Trophoblast cell (in vitro differentiated cells and primary cell): Measurements from ENCODE around the gene CNPY1.

Experiments
- DNase-seq, 2 donors: peaks; one replicate each; pipeline ENCODE4 v3.0.0-alpha.2; 2016
- H2AFZ ChIP-seq: 2 replicates; pipeline ENCODE4 v1.6.1; 2013; ENCODE audit warnings: low read length, moderate library complexity, mild to moderate bottlenecking; ENCODE audit not compliant: insufficient read depth, poor library complexity
- H2AK5ac ChIP-seq: 2 replicates; pipeline ENCODE4 v1.6.1; 2013; ENCODE audit warnings: mild to moderate bottlenecking, low read length
- H2BK120ac ChIP-seq: 2 replicates; pipeline ENCODE4 v1.6.1; 2013; ENCODE audit warnings: low read length, mild to moderate bottlenecking, moderate library complexity; ENCODE audit not compliant: insufficient read depth, poor library complexity
- H2BK12ac ChIP-seq: 2 replicates; pipeline ENCODE4 v1.6.1; 2013; ENCODE audit warnings: mild to moderate bottlenecking, low read length, moderate library complexity
- H2BK5ac ChIP-seq: 2 replicates; pipeline ENCODE4 v1.6.1; 2013; ENCODE audit warnings: low read length, low read depth, moderate library complexity, mild to moderate bottlenecking; ENCODE audit not compliant: poor library complexity
- H3K14ac ChIP-seq: 2 replicates; pipeline ENCODE4 v1.6.1; 2013; ENCODE audit warnings: mild to moderate bottlenecking, low read length
- H3K18ac ChIP-seq: 2 replicates; pipeline ENCODE4 v1.6.1; 2013; ENCODE audit warnings: mild to moderate bottlenecking, low read length
- H3K23ac ChIP-seq: 2 replicates; pipeline ENCODE4 v1.6.1; 2013; ENCODE audit warnings: low read length
- H3K27ac ChIP-seq: 2 replicates; pipeline ENCODE4 v1.5.1; 2013; ENCODE audit warnings: low read depth, mild to moderate bottlenecking, inconsistent platforms, low read length, moderate library complexity
- H3K27me3 ChIP-seq: 2 replicates; pipeline ENCODE4 v1.6.1; 2013; ENCODE audit warnings: inconsistent platforms, mild to moderate bottlenecking, low read length, moderate library complexity; ENCODE audit not compliant: insufficient read depth
- H3K36me3 ChIP-seq, 2 experiments: 1 replicate in 1 of 2; 2 replicates in 1 of 2; pipeline ENCODE4 v1.6.1; 2013; ENCODE audit warnings: low read length in 2 of 2, mild to moderate bottlenecking in 2 of 2, moderate library complexity in 1 of 2; ENCODE audit not compliant: insufficient read depth in 2 of 2, control insufficient read depth in 1 of 2
- H3K4ac ChIP-seq: 2 replicates; pipeline ENCODE4 v1.6.1; 2013; ENCODE audit warnings: low read depth, mild to moderate bottlenecking, low read length, moderate library complexity
- H3K4me1 ChIP-seq, 2 experiments: 1 replicate in 1 of 2; 2 replicates in 1 of 2; pipeline ENCODE4 v1.6.1; 2013; ENCODE audit warnings: low read length in 2 of 2, mild to moderate bottlenecking in 2 of 2, moderate library complexity in 1 of 2; ENCODE audit not compliant: insufficient read depth in 2 of 2, control insufficient read depth in 1 of 2
- H3K4me2 ChIP-seq: 2 replicates; pipeline ENCODE4 v1.6.1; 2013; ENCODE audit warnings: inconsistent platforms, mild to moderate bottlenecking, low read length, moderate library complexity
- H3K4me3 ChIP-seq: 2 replicates; pipeline ENCODE4 v1.5.1; 2013; ENCODE audit warnings: mild to moderate bottlenecking, low read depth, low read length, inconsistent platforms
- H3K79me1 ChIP-seq: one replicate; pipeline ENCODE4 v1.6.1; 2013; ENCODE audit warnings: low read length
- H3K79me2 ChIP-seq: 2 replicates; pipeline ENCODE4 v1.6.1; 2013; ENCODE audit warnings: low read length, mild to moderate bottlenecking; ENCODE audit not compliant: control insufficient read depth, insufficient read depth, poor library complexity
- H3K9ac ChIP-seq: 2 replicates; pipeline ENCODE4 v1.6.1; 2013; ENCODE audit warnings: mild to moderate bottlenecking, low read length
- H3K9me3 ChIP-seq: 2 replicates; pipeline ENCODE4 v1.6.1; 2013; ENCODE audit warnings: low read depth, mild to moderate bottlenecking, control low read depth, inconsistent platforms, low read length; ENCODE audit not compliant: insufficient read depth
- H4K12ac ChIP-seq: 2 replicates; pipeline ENCODE4 v1.6.1; 2013; ENCODE audit warnings: low read depth, mild to moderate bottlenecking, low read length, moderate library complexity
- H4K8ac ChIP-seq: 2 replicates; pipeline ENCODE4 v1.6.1; 2013; ENCODE audit warnings: low read depth, mild to moderate bottlenecking, low read length, moderate library complexity
- H4K91ac ChIP-seq: one replicate; pipeline ENCODE4 v1.6.1; 2013; ENCODE audit warnings: low read depth, mild to moderate bottlenecking, low read length, moderate library complexity
- WGBS: extraction: QIAGEN DNeasy Blood & Tissue Kit; methylation state at CpG from one replicate; pipeline ENCODE4 v1.1.7; 2013; ENCODE audit warnings: missing lambda C conversion rate; ENCODE audit not compliant: insufficient read length, insufficient coverage; ENCODE audit errors: extremely low coverage; 5-methylcytosine and 5-hydroxymethylcytosine counted together

CNPY1 gene

DNA sequence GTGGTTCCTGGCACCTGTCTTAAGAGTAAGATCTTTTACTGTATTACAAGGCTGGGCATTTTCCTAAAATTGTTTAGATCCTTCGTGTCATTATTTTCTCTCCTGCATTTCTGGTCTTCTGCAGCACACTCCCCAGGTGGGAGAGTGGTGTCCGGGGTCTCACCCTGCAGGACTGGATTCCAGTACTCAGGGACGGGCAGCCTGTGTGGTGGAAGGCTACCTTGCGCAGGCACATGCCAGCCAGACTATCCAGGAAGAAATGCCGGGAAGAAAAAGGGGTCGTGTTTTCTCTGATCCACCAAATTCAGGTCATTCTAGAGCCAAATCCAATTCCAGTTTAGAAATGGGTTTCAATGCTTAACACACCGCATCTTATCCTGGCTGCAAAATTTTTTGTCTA, 27.7 kb downstream of the CNPY1 start:
- Histone ChIP-seq H3K79me1 (no peaks in the 10 kb centered on the region), H2BK5ac (no peak overlapping the region), H3K14ac (no peak overlapping the region), H2BK12ac (no peak overlapping the region), H3K36me3 (no peaks in the 10 kb centered on the region), H4K91ac (no peak overlapping the region), H3K4me3 (peak overlapping the region; percentile 4), H2AK5ac (no peak overlapping the region), H3K4me2 (no peak overlapping the region), H3K27me3 (peaks cover 7% of the 10 kb centered on the region), H3K23ac (no peak overlapping the region), H3K4ac (no peak overlapping the region), H4K8ac (no peak overlapping the region), H3K27ac (no peak overlapping the region), H3K4me1 (no peaks in the 10 kb centered on the region), H3K18ac (no peak overlapping the region), H2AFZ (no peak overlapping the region), H3K9me3 (peaks cover 4% of the 10 kb centered on the region), H3K79me2 (no peaks in the 10 kb centered on the region), H4K12ac (no peak overlapping the region), H2BK120ac (no peak overlapping the region), H3K9ac (no peak overlapping the region)
- no CpG with 5 or more reads among the region's 7 CpGs for WGBS
- no peak for DNase-seq

DNA sequence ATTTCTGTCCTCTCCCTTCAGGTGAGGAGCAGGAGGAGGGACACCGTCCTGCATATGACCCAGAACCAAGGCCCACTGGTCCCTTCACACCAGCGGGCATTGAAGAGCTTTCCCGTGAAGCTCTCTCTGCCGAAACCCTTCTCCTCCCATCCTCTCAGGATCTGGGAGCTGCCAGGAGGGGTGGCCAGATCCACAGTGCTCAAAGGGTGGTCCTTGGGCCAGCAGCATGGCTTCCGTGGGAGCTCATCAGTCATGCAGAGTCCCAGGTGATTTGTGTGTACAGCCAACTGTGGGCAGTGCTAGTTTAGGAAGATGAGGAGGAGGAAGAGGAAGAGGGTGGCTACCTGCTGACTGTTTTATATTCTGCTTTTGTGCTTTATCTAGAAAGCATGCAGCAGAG, 28.4 kb downstream of the CNPY1 start:
- no peak overlapping the region for H3K14ac ChIP-seq
- H3K4ac ChIP-seq, result no peak overlapping the region
- H2AK5ac ChIP-seq, result no peak overlapping the region
- no peak overlapping the region for H3K27ac ChIP-seq
- no peak overlapping the region for H3K9ac ChIP-seq
- H4K91ac ChIP-seq, result no peak overlapping the region
- H3K4me1 ChIP-seq, result no peaks in the 10 kb centered on the region
- no peak overlapping the region for H3K23ac ChIP-seq
- H2BK120ac ChIP-seq, result no peak overlapping the region
- H3K4me3 ChIP-seq, result no peak overlapping the region
- no peak overlapping the region for H2BK5ac ChIP-seq
- peaks cover 4% of the 10 kb centered on the region for H3K9me3 ChIP-seq
- H3K79me2 ChIP-seq, result no peaks in the 10 kb centered on the region
- H3K4me2 ChIP-seq, result no peak overlapping the region
- H3K79me1 ChIP-seq, result no peaks in the 10 kb centered on the region
- no peak overlapping the region for H4K12ac ChIP-seq
- H2BK12ac ChIP-seq, result no peak overlapping the region
- no peak overlapping the region for H4K8ac ChIP-seq
- no peak overlapping the region for H2AFZ ChIP-seq
- no peak for DNase-seq
- no CpG with 5 or more reads among the region's 5 CpGs for WGBS
- no peak overlapping the region for H3K18ac ChIP-seq
- H3K27me3 ChIP-seq, result peaks cover 7% of the 10 kb centered on the region
- H3K36me3 ChIP-seq, result no peaks in the 10 kb centered on the region

DNA sequence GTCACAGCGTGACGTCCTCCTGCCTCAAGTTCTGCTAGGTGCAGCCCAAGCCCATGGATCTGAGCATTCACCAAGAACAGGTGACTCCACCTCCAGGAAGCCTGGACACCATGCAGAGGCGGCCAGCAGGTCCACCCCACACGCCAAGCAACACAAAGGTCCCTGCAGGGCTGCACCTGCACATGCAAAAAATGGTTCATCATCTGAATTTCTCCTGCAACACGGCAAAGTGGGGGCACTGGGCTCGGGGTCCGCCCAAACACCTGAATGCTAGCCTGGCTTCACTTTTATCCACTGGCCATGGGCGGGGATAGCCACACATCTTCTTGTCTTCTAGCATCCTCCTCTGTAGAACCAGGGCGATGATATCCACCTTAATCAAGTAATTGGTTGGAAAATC, 28.9 kb downstream of the CNPY1 start:
- H3K14ac ChIP-seq, result no peak overlapping the region
- H3K27ac ChIP-seq, result no peak overlapping the region
- H4K12ac ChIP-seq, result no peak overlapping the region
- no peak overlapping the region for H4K8ac ChIP-seq
- H3K79me2 ChIP-seq, result no peaks in the 10 kb centered on the region
- H3K23ac ChIP-seq, result no peak overlapping the region
- H3K4me2 ChIP-seq, result no peak overlapping the region
- peaks cover 4% of the 10 kb centered on the region for H3K9me3 ChIP-seq
- no peak for DNase-seq
- no peak overlapping the region for H2BK120ac ChIP-seq
- no peak overlapping the region for H2AK5ac ChIP-seq
- no peaks in the 10 kb centered on the region for H3K36me3 ChIP-seq
- H3K79me1 ChIP-seq, result no peaks in the 10 kb centered on the region
- H2BK12ac ChIP-seq, result no peak overlapping the region
- H3K4me3 ChIP-seq, result no peak overlapping the region
- H3K9ac ChIP-seq, result no peak overlapping the region
- H3K18ac ChIP-seq, result no peak overlapping the region
- no peak overlapping the region for H4K91ac ChIP-seq
- H2AFZ ChIP-seq, result no peak overlapping the region
- no peak overlapping the region for H2BK5ac ChIP-seq
- H3K4ac ChIP-seq, result no peak overlapping the region
- H3K27me3 ChIP-seq, result peaks cover 8% of the 10 kb centered on the region
- WGBS, result no CpG with 5 or more reads among the region's 9 CpGs
- H3K4me1 ChIP-seq, result no peaks in the 10 kb centered on the region

DNA sequence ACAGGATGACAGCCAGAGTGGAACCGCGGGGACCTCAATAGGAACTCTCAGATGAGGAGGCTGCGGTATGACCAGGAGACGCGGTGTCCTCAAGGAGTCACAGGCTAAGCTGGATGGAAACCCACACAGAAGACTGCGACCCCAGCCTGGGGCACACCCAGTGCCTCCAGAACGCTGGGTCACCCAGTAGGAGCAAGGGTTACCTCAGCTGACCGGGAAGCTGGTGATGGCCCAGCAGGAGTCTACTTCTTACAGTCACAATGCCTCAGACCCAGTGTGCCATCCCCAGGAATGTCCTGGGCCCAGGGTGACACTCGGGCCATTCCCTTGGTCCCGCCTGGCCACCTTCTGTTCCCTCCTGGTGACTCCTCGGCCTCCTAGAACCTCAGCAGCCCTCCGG, 29.9 kb downstream of the CNPY1 start:
- H3K4me2 ChIP-seq, result no peak overlapping the region
- no peak overlapping the region for H3K27ac ChIP-seq
- no peak for DNase-seq
- H2AFZ ChIP-seq, result no peak overlapping the region
- peaks cover 4% of the 10 kb centered on the region for H3K9me3 ChIP-seq
- H3K14ac ChIP-seq, result no peak overlapping the region
- no peak overlapping the region for H3K4me3 ChIP-seq
- H3K27me3 ChIP-seq, result peaks cover 13% of the 10 kb centered on the region
- H4K91ac ChIP-seq, result no peak overlapping the region
- H3K79me1 ChIP-seq, result no peaks in the 10 kb centered on the region
- no peak overlapping the region for H4K8ac ChIP-seq
- no peaks in the 10 kb centered on the region for H3K4me1 ChIP-seq
- no peak overlapping the region for H3K9ac ChIP-seq
- no peak overlapping the region for H3K4ac ChIP-seq
- H2BK5ac ChIP-seq, result no peak overlapping the region
- H2AK5ac ChIP-seq, result no peak overlapping the region
- no peak overlapping the region for H4K12ac ChIP-seq
- no peak overlapping the region for H3K18ac ChIP-seq
- no CpG with 5 or more reads among the region's 12 CpGs for WGBS
- no peak overlapping the region for H3K23ac ChIP-seq
- H2BK12ac ChIP-seq, result no peak overlapping the region
- H3K36me3 ChIP-seq, result no peaks in the 10 kb centered on the region
- H2BK120ac ChIP-seq, result no peak overlapping the region
- H3K79me2 ChIP-seq, result no peaks in the 10 kb centered on the region
